AG09309 (cell line): ENCODE data around the gene RBM6.

Source experiments
- DNase-seq: peaks from one replicate; pipeline ENCODE4 v3.0.0-alpha.2; 2010; ENCODE audit warnings: low read depth
- H3K4me3 ChIP-seq: 2 replicates; pipeline ENCODE4 v1.5.1; 2011; ENCODE audit warnings: mild to moderate bottlenecking, low read depth, low read length, moderate library complexity; ENCODE audit not compliant: control insufficient read depth
- CTCF ChIP-seq: IDR thresholded peaks from 2 replicates; pipeline ENCODE4 v1.5.1; 2011; ENCODE audit warnings: mild to moderate bottlenecking, low read depth, low read length, inconsistent platforms; ENCODE audit not compliant: insufficient read depth, control insufficient read depth; ENCODE audit errors: missing control alignments

RBM6 gene

DNA sequence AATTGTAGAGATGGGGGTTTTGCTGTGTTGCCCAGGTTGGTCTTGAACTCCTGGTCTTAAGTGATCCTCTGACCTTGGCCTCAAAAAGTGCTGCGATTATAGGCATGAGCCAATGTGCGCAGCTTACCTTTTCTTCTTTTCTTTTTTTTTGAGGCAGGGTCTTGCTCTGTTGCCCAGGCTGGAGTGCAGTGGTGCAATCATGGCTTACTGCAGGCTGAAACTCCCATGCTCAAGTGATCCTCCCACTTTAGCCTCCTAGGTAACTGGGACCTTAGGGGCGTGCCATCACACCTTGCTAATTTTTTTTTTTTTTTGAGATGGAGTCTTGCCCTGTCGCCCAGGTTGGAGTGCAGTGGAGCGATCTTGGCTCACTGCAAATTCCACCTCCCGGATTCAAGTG is 13.0 kb downstream of the RBM6 start:
- no peak overlapping the region for H3K4me3 ChIP-seq
- no peak for TF ChIP-seq CTCF
- no peak for DNase-seq

GRCh38 chr3:49955636-49956035 is 15.7 kb downstream of the RBM6 start:
- no peak for TF ChIP-seq CTCF
- H3K4me3 ChIP-seq, result no peak overlapping the region
- no peak for DNase-seq

- TF ChIP-seq CTCF, result no peak
- no peak overlapping the region for H3K4me3 ChIP-seq
- no peak for DNase-seq
These were observed 26.4 kb downstream of the RBM6 start for GRCh38 chr3:49966233-49966942.

DNA sequence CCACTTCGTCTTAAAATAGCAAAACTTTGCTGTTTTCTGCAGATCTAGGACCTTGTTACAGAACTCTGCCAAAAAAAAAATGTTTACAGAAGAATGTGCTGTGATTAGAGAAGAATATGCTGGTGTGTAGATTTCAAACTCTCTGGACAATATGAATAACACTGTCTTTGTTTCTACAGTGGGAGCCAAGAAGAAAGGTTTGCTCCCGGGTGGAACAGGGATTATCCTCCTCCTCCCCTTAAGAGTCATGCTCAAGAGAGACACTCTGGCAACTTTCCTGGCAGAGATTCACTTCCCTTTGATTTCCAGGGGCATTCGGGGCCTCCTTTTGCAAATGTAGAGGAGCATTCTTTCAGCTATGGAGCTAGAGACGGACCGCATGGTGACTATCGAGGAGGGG is 27.3 kb downstream of the RBM6 start:
- TF ChIP-seq CTCF, result no peak
- no peak for DNase-seq
- no peak overlapping the region for H3K4me3 ChIP-seq

DNA sequence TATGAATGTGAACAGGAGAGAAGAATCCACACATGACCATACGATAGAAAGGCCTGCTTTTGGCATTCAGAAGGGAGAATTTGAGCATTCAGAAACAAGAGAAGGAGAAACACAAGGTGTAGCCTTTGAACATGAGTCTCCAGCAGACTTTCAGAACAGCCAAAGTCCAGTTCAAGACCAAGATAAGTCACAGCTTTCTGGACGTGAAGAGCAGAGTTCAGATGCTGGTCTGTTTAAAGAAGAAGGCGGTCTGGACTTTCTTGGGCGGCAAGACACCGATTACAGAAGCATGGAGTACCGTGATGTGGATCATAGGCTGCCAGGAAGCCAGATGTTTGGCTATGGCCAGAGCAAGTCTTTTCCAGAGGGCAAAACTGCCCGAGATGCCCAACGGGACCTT is 28.4 kb downstream of the RBM6 start:
- no peak for TF ChIP-seq CTCF
- DNase-seq, result no peak
- no peak overlapping the region for H3K4me3 ChIP-seq

DNA sequence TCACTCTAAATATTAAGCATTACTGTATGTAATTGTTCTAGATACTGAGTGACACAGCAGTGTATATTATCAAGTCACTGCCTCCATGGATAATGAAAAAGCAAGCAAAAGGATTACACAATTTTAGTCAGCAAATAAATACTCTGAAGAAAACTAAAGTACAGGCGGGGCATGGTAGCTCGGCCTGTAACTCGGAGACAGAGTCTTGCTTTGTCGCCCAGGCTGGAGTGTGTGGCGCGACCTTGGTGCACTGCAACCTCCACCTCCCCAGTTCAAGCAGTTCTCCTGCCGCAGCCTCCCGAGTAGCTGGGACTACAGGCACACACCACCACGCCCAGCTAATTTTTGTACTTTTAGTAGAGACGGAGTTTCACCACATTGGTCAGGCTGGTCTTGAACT is 32.7 kb downstream of the RBM6 start:
- no peak for DNase-seq
- no peak for TF ChIP-seq CTCF
- H3K4me3 ChIP-seq, result no peak overlapping the region
